ENCODE measurements around the gene AMER2.
"Not testable (repeated sequence)": the region's sequence is repeated elsewhere in the genome, so short reads cannot be mapped to it uniquely, and the experiment has no call there.

The AMER2 gene

DNA sequence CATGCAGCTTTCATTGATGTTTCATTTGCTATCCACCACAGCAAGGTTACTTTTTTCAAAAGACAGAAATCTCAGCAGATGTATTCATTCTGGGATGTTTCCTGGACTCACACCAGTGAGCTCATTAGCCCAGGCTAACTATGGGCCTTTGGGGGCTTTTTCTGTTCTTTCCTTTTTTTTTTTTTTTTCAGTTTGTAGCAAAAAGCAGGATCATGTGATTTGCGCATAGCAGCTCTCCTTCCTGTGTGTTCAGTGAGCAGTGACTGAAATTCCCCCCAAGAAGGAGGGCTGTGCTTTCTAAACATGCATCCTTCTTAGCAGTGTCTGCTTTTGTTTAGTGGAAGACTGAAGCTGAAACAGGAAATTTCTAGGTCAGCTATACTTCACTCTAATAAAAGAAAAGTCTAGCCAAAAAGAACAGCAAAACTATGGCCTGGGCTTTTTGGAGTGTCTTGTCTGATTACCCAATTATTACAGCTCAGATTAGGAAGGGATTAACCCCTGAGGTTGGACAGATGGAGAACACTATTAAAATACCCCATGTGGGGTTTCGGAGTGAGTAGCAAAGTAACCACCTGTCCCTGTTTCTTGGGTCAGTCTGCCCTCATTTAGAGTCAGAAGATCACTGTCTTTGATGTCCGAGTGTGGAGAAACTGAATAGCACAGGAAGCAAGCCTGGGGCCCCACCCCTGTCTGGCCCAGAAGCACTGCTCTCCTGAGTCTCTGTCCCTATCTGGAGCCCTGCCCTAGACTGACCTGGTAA is 8.9 kb upstream of the AMER2 start:
- DNase-seq (ENCODE audit: low read depth) = no peak

DNA sequence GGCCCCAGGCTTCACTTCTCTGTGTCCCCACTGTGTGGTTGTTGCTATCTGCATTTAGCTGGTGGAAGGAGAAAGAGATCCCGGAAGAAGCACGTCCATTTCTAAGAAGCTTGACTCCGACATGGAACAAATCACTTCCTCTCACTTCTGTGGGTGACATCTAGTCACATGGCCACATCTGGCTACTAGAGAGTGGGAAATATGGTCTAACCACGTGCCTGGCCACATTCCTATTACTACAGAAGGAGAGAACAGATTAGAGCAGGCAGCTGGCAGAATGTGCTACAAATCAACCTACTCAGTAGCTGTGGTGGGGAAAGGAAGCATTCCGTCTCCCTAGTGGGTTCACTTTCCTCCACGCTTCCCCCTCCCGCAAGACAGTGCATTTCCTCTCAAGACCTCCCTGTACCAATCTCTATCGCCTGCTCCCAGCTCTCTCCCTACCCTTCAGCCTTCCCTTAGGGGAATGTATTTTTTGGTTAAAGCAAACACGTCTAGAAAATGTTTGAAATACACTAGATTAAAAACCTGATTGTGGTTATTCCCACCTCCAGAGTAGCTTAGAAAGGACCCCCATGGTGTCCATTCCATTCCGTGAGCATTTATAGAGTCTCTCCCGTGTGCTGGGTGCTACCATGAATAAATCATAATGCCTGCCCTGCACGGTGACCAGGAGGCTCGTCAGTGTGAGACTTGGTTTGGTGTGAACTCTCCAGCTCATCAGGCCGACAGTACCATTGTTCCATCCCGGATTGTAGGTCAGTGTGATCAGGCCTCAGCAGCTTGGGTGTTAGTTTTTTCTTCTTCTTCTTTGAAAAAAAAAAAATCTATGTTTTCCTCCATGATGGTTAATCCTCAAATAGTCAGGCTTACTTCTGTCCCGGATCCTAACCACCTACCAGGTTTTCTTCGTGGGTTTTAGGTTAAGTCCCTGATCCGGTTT is 8.0 kb upstream of the AMER2 start:
- no peak for DNase-seq (ENCODE audit: low read depth)

DNA sequence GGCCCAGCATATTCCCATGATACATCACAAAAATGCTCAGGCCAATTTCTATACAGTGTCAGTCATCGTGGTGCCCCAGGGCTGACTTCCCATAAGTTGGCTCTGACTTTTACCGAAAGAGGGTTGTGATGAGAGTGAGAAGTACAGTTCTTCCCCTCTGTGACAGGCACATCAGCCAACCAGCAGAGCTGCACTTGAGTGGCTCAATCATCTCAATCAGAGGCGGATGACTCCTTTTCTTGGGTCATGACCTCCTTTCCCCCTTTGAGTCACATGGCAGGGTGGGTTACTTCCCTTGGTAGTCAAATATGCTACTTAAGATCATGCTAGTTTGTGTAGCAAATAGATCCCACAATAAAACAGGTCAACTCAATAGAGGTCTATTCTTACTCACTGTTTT is 6.9 kb upstream of the AMER2 start:
- DNase-seq (ENCODE audit: low read depth) = no peak

DNA sequence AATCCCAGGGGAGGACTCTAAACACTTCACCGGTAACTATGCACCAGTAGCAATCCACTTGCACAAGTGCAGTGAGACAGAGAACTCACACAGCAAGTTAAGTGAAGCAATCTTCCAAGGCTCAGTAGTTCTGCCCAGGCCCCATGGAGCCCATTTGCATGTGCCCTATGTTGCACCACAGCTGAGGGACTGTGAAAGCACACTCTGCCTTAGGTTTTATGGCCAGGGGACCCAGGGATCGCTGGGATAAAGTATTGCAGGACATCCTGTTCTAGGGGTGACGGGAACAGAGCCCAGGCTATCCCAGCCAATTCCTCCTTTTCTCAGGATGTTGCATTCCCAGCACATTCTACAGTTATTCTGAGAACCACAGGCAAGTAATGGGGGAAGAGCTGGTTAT is 6.0 kb upstream of the AMER2 start:
- DNase-seq (ENCODE audit: low read depth) = no peak

DNA sequence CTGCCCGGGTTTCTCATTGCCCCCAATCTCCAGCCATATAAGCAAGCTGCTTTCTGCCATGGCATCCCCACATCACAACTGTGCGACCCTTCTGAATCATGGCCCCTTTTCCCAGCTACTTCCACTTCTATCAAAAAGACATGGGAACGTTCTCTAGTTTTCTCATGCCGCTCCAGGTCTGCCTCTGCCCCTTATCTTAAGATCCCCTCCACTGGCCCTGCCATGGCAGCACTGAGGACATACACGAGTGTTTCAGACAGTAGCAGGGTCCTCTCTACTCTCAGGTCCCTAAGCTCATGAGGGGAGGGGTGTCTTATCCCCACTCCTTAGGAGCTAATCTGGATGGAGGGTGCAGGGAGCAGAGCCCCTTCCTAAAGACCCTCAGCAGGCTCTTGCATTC is 5.5 kb upstream of the AMER2 start:
- no peak for DNase-seq (ENCODE audit: low read depth)

DNA sequence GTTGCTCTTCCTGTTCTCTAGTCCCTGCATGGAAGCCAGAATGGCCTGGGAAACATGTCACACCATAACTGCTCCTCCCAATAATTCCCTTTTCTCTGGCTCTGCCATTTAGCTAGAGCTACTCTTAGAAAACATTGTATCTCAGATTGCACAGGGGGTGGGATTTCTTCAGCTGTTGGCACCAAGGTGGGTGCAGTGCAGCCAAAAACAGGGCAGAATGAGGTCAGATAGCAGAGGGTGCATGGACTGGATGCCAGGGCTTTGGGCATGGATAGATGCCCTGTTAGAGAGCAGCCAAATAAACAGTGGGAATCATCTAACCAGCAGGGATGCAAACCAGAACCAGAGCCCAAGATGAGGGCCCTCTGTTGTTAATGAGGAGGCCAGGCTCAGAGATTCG is 4.9 kb upstream of the AMER2 start:
- DNase-seq (ENCODE audit: low read depth) = no peak

DNA sequence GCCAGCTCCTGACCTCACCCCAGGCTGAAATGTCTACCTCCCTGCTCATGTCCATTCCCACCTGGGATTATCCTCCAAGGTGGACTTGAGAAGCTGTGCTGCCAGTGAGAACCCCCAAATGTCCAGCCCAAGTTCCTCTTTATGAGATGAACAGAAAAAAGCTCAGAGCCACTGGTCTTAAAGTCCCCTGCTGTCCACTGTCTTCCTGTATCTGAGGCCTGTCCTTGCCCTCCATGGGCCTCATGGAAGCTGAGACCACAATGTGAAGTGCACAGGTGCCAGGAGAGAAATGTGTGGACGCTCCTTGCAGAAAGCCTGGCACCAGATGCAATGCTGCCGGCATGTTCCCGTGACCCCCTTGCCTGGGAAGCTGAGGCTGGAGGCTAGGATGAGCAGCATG is 3.3 kb upstream of the AMER2 start:
- DNase-seq (ENCODE audit: low read depth) = no peak

DNA sequence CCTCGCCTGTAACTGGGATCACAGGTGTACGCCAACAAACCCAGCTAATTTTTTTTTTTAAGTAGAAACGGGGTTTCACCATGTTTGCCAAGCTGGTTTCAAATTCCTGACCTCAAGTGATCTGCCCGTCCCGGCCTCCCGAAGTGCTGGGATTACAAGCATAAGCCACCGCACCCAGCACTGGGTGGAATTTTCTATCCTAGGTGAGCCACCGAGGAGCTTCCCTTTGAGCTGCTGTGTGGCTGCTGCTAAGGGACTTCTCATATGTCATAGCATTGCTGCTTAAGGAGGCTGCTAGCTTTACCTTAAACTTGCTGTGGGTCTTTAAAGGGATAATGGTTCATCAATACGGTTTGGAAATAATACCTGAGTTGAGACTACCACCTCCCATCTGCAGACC is 2.9 kb upstream of the AMER2 start:
- no peak for DNase-seq (ENCODE audit: low read depth)

DNA sequence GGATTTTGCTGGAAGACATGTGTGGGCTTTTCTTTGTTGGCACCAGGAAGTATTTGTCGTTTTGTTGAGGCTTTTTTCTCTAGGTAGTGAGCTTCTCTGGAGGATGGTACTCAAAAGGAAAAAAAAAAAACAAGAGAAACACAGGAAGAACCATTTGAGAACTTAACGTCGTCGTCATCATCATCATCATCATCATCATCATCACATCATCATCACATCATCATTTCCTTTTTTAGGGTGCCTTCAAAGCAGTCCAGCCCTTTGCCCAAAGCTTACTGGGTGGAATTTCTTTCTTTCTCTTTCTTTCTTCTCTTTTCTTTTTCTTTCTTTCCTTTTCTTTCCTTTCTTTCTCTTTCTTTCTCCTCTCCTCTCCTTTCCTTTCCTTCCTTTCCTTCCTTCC is 2.2 kb upstream of the AMER2 start:
- DNase-seq (ENCODE audit: low read depth) = no peak

DNA sequence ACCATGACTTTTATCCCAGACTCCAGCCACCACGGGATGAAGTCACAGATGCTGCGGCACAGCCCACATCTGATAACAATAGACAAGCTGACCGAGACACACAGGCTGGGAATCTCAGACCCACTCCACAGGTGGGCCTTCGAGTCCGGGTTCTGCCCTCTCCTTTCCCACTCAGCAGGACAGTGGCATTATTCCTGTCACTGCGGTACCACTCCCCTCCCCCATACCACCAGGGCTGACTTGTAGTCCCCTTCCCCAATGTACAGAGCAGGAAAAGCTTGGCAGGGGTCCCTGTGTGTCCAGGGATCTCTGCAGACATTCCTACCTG is 179 bp upstream of the AMER2 start:
- DNase-seq (ENCODE audit: low read depth) = no peak

DNA sequence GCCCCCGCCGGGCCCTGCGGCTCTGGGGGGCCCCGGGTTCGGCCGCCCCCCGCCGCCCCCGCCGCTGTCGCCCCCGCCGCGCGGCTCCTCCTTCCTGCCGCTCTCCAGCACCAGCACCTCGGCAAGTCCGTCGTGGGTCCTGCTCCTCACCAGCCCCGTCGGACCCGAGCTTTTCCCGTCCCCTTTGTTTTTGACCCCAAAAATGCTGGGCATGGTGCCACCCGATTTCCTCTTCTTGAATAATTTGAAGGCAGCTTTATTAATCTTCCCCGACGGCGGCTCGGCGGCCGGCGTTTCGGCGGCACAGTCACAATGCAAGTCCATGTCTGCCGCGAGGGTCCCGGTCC is 945 bp downstream of the AMER2 start:
- DNase-seq (ENCODE audit: low read depth) = no peak

DNA sequence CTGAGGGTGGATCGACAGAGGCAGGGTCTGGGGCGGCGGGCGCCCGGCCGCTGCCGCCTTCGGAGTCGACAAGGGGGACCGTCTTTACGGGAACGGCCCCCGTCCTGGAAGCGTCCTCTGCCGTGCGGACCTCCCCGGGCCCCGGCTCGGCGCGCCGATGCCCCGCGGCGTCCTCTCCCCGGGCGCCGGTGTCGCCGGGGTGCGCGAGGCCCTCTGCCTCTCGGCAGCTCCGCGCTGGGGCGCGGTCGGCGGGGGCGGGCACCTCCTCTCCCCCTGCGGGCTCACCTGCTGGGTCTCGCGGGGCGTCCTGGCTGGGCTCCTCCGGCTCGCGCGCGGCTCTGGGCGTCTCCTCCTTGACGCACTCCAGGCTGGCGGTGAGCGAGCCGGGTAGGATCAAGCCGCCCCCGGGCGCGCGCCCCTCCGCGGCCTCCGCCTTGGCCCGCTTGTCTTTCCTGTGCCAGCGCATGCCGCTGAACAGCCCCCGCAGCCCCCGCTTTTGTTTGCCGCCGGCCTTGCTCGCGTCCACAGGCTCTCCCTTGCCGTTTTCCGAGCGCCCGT is 1.5 kb downstream of the AMER2 start:
- no peak for DNase-seq (ENCODE audit: low read depth)

DNA sequence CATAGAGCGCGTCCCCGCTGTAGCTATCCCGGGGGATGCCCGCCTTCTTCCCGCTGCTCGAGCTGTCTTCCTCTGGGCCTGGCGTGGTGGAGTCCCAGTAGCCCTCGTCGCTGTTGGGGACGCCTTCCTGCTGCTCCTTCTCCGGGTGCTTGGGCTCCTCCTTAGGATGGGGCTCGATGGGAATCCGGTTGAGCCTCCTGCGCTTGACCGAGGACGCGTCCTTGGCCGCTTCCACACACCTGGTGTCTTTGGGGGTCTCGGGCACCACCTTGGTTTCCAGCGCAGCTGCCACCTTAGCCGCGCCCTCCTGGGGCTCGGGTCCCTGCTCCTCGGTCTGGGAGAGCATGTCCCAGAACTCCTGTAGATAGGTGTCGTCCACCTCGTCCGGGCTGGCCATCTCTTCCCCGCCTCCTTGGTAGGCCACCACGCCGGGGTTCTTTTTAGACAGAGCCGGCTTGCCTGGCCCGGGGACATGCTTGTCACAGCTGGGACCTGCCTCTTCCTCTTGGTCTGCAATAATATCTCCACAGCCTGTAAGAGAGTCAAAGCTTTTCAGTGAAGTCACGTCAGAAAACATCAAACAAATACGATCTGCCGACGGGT is 2.0 kb downstream of the AMER2 start:
- no peak for DNase-seq (ENCODE audit: low read depth)

DNA sequence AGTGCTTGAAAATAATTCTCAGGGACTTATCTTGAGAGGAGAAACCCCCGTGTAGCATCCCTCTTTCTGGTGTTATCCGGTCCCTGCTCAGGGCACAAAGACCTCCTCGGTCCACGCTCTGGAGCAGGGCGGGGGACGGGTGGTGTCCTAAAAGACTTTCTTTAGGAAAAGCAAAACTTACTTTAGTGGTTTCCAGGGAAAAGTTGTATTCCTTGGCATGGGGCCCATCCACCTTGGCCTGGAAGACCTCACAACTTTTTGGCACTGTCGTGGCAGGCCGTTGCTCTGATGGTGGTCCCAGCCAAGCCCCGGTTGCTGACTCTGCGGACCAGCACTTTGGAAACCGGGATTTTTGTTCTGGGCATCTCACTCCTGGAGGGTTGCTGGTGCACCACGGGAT is 2.7 kb downstream of the AMER2 start:
- no peak for DNase-seq (ENCODE audit: low read depth)

DNA sequence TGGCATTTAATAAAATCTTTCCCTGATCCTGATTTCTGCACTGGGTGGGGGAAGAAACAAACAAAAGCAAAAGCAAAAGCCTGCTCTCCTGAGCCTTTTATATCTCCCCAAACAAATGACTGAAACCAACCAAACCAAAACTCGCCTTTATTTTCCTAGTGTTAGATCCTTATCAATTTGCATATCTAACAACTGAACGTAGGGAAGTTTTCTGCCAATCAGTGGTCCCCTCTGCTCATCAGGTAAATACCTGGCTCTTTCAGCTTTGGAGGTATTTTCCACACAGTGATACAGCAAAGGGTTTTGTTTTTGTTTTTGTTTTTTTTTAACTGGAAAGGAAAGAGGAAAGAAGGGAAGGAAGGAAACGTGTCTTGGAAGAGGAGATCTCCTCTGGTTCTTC is 3.3 kb downstream of the AMER2 start:
- no peak for DNase-seq (ENCODE audit: low read depth)

DNA sequence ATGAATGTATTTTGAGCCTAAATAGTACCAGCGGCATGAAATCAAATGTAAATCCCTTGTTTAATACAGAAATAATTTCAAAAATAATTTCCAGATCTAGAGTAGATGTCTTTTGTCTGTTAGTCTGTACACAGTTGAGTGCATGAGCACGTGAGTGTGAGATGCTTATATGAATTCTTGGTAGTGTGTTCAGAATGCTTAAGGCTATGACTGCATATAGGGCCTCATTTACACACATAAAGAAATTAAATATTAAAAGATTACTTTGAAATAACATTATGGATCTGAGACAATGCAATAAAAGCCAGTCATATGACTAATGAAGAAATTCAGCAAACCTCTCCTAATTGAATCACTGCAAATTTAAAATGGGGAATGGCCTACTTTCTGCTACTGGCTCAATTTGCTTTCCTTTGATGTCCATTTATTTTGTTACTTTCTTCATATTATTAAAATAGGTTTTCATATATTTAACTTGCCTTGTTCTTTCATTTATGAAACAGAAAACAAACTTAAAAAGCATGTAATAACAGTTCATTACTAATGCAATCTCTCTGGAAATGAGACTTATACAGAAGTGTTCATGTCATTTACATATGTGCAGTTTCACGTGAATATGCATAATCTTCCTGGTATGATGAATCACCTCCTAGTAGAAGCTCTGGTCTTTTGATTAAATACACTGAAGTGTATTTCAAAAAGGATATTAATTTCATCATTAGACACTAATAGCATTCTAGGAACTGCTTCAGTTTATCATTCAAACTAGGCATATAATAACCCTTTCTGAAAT is 4.5 kb downstream of the AMER2 start:
- DNase-seq (ENCODE audit: low read depth) = no peak

DNA sequence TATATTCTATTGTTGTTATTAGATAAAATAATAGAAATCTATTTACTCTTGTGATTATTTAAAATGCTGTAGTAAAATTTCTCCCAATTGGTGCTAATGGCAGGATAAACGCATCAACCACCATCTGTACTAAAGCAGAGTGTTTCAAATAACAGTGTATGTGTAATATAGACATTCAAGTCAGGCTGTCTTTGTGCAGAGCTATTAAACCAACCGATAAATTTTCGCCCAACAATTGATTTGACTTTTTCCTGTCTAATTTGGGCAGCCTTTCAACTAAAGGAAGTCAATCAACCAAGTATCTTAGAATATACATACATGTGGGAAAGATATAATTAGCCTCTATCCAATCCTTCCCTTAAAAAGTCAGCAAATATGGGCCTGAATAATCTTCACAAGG is 5.8 kb downstream of the AMER2 start:
- DNase-seq (ENCODE audit: low read depth) = no peak

DNA sequence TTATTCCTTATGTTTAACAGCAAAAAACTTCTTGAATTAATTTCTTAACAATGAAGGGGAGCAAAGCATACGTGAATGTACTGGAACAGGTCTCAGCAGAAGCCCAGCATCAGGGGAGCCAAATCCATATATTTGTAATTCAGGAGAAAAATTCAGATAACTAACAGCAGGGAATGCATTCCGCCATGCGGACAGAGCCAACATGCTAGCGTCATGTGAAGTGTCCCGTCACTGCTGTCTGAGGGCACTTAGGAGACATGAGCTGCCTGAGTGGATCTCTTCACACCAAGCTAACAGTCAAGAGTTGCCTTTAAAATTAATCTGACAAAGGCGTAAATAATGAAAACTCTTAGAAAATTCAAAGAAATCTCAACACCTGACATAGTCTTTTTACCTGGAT is 6.4 kb downstream of the AMER2 start:
- DNase-seq (ENCODE audit: low read depth) = no peak

DNA sequence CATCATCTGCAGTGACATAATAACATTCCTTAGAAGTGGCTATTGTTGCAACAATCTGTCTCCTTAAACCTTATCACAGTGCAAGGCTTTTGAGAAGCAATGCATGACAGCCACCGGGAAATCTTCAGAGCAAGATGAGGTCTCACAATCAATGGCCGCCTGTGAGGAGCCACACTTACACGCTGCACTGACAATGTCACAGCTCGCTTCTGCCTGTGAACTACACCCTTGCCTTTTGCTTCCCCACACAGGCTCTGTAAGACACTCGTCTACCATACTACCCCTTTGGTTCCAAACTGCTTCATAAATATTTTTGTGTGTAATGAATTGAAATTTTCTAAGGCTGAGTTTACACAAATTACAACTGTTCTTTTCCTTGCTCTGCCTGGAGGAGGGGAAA is 6.9 kb downstream of the AMER2 start:
- DNase-seq (ENCODE audit: low read depth) = not testable (repeated sequence)

DNA sequence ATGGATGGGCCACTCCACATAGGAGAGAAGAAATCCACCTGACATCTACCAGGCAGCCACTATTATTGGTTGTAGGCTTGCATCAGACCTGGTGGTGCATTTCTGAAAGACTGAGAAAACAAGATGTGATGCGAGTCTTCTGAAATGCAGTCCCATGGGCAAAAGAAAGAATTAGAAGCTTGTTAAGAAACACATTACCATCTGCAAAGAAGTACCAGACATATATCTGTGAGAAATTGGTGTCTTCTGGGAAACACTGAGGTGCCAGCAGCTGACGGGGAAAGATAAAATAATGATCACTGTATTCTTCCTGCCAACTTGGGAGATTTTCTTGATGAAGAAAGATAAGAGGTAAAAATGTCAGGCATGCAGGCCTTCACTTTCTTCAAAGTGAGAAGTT is 14.4 kb downstream of the AMER2 start:
- DNase-seq (ENCODE audit: low read depth) = no peak

DNA sequence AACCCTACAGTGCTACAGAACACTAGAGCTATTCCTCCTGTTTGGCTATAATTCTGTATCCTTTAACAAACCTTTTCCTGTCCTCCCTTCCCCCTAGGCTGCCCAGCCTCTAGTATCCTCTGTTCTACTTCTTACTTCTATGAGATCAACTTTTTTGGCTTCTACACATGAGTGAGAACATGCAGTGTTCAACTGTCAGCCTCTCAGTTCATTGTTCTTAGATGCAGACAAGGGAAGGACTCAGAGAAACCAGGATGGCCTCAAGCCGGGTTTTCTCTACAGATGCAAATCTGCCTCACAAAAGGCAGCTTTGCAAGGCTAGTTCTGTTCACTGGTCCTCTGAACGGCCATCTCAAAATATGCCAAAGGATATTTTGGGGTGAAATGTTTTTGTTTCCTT is 18.4 kb downstream of the AMER2 start:
- no peak for DNase-seq (ENCODE audit: low read depth)

DNA sequence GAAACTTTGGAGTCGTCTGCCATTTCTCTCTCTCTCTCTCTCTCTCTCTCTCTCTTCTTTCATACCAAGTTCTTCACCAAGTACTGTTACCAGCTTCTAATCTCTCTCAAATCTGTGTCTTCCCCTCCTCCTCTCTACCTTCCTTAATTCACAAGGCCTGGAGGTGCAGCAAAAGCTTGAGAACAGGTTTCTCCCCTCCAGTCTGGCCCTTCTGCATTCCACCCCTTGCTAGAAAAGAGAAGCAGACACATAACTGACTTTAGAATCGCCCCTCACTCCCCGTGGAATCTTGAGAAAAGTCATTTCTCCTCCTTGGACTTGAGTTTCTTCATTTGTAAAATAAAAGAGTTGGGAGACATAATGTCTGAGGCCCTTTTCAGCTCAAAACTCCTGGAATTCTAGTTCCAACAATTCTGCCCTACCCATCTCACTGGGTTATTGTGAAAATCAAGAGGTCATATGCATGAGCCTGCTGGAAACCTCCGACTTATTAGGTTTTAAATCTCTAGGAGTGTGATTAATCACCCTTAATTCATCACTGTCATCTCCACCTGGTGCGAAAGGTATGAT is 20.4 kb downstream of the AMER2 start:
- no peak for DNase-seq (ENCODE audit: low read depth)

Measured in activated T-helper 9 cell treated with anti-CD3 and anti-CD28 coated beads, Interleukin-2, amount 50 U/mL, for 16 hours (primary cell).